Heart right ventricle (tissue), 16 donors: ENCODE measurements around the gene GALNS. TPM values are rescaled to one million over a fixed set of nuclear protein-coding genes. Genes with fewer than 3 reads are reported as not detected.

Experiments used
- ATAC-seq, 8 donors: fragments of 200-7000 bp; cut with Tn5 transposase; one replicate each; pipeline ENCODE4 v1.9.1; 2020; ENCODE audit warnings: mild to moderate bottlenecking in 8 of 8, moderate library complexity in 8 of 8, moderate number of reproducible peaks in 1 of 8
- DNase-seq, 2 donors: peaks; one replicate each; pipeline ENCODE4 v3.0.0-alpha.2; 2020
- H3K27ac ChIP-seq, 10 donors: fragments of 200-600 bp; sonication (generic) in 2 of 10; one replicate each; pipeline versions ENCODE4 v1.5.0 to v1.8.0; 2020 to 2022; ENCODE audit warnings: mild to moderate bottlenecking in 3 of 10
- H3K27me3 ChIP-seq, 7 donors: fragments of 200-600 bp; one replicate each; pipeline ENCODE4 v1.8.0; 2021 to 2022; ENCODE audit warnings: mild to moderate bottlenecking in 2 of 7
- H3K36me3 ChIP-seq, 9 donors: fragments of 200-600 bp; sonication (generic) in 1 of 9; one replicate each; pipeline versions ENCODE4 v1.5.0 to v1.8.0; 2020 to 2022; ENCODE audit warnings: mild to moderate bottlenecking in 2 of 9
- H3K4me1 ChIP-seq, 9 donors: fragments of 200-600 bp; sonication (generic) in 1 of 9; one replicate each; pipeline versions ENCODE4 v1.5.0 to v1.8.0; 2020 to 2022; ENCODE audit warnings: mild to moderate bottlenecking in 4 of 9
- H3K4me3 ChIP-seq, 10 donors: fragments of 200-600 bp; sonication (generic) in 2 of 10; one replicate each; pipeline versions ENCODE4 v1.5.0 to v1.8.0; 2020 to 2022; ENCODE audit warnings: mild to moderate bottlenecking in 7 of 10, moderate library complexity in 2 of 10
- H3K9me3 ChIP-seq, 11 donors: fragments of 200-600 bp in 10 of 11; sonication (generic) in 2 of 11; one replicate each; pipeline versions ENCODE4 v1.5.0 to v1.8.0; 2013 to 2022; ENCODE audit warnings: mild to moderate bottlenecking in 2 of 11, control low read depth in 1 of 11, moderate library complexity in 1 of 11
- CTCF ChIP-seq, 9 donors: fragments of 200-600 bp; sonication (generic) in 2 of 9; IDR thresholded peaks; one replicate each; pipeline versions ENCODE4 v1.5.0 to v1.8.0; 2021 to 2022; ENCODE audit warnings: antibody characterized with exemption in 9 of 9, mild to moderate bottlenecking in 5 of 9, moderate library complexity in 1 of 9
- WGBS, 2 donors: extraction: QIAGEN DNeasy Blood & Tissue Kit; methylation state at CpG; one replicate each; pipeline ENCODE4 v1.1.7; 2013; ENCODE audit warnings: inconsistent platforms in 1 of 2; 5-methylcytosine and 5-hydroxymethylcytosine counted together
- intact Hi-C, 10 donors: fragments of 100-400 bp; cut with DNase I; formaldehyde crosslinking; loops; one replicate each; pipeline versions ENCODE4 v1.11.1 to v1.14.2; 2022
- polyA plus RNA-seq, 2 donors: library from polyadenylated mRNA; stranded (reverse); fragments of 200-250 nt; gene quantifications; one replicate each; pipeline ENCODE4 v1.2.3, GENCODE V29; 2013
- total RNA-seq, 10 donors: library from RNA; stranded (reverse); fragmentation: NEBNext Ultra II Directional in 3 of 10; extraction: Animal tissue kit (Norgen Biotek cat#: 25700) in 3 of 10; gene quantifications; one replicate each; pipeline versions ENCODE4 v1.2.1 to v1.2.4, GENCODE V29; 2021 to 2023
- donor health status: Arrhythmogenic right ventricular cardiomyopathy.
- donor health status: ischemic (EF 13 %, LVEDD 7.1; RV severe dilation, severe dysfunction).
- donor health status: healthy with polysubstance abuse.
- donor health status: DM: no; HTN: yes; CAD: no.
- donor health status: DM: no; HTN: no; CAD: no.
- donor health status: ischemic (EF 25% LVEDD 6.9; RV normal size, moderate dysfunction).
- donor health status: ischemic (EF 25% LVEDD 5.7; RV mildly dilated, moderate dysfunction).
- donor health status: healthy.
- donor health status: DM: yes; HTN: yes; CAD: no.
- donor health status: Ischemic cardiomyopathy.
- donor health status: ischemic (EF 35%, LVEDD 5.7; RV mildly dilated, moderate dysfunction).
- donor health status: nonischemic (EF 11% LVEDD 7.7; RV severe dilation, severe dysfunction).
- donor health status: DM: yes; HTN: yes; CAD: no.
- donor health status: PGD.
- donor health status: ischemic (EF 29% LVEDD 5.4; RV normal size, mild dysfunction).
- donor health status: nonischemic (EF 23%, LVEDD 6.1; RV moderate dilation, normal function).

GALNS gene
- total and polyA plus RNA-seq, 12 donors, result 11.5 to 18.7 (median 13.8) TPM

GRCh38 chr16:88831838-88832237, 24.9 kb downstream of the GALNS start:
- WGBS, 2 donors, result 78 to 85% methylated on average over 12 to 13 of the region's 13 CpGs
- ATAC-seq (no peak), DNase-seq (no peak)
- H3K27me3 ChIP-seq, result no peaks in the 10 kb centered on the region
- H3K4me1 ChIP-seq, result no peaks in the 10 kb centered on the region
- H3K9me3 ChIP-seq, result no peaks in the 10 kb centered on the region
- intact Hi-C loops, result no loop called here
- no peak overlapping the region for H3K27ac ChIP-seq
- no peak overlapping the region for H3K4me3 ChIP-seq
- H3K36me3 ChIP-seq, result peaks cover 0 to 48% (median 0%) of the 10 kb centered on the region in 9 donors
- TF ChIP-seq CTCF (IDR thresholded peaks at IDR 0.05), result no peak

DNA sequence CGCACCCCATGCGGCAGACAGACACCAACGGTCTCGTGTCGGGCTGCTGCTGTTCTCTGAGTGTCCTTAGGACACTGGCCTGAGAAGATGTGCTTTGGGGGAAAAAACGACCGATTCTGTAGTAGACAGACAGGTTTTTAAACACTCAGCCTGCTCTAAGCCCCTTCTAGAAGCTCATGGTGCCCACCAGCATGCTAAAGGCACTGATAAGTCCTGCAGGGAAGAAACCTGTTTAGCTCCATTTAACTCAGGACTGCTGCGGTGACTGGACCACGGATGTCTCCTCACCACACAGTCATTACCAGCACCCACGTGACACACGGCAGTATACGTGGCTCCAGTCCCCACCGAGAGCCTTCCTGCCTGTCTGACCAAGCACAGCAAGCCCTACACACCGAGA, 26.0 kb downstream of the GALNS start:
- Histone ChIP-seq H3K27ac (no peak overlapping the region), H3K27me3 (no peaks in the 10 kb centered on the region), H3K4me1 (no peaks in the 10 kb centered on the region), H3K36me3 (peaks cover 0 to 53% (median 0%) of the 10 kb centered on the region in 9 donors), H3K4me3 (no peak overlapping the region), H3K9me3 (no peaks in the 10 kb centered on the region)
- 91 to 93% methylated on average over 14 of the region's 14 CpGs for WGBS, 2 donors
- intact Hi-C loops, result no loop called here
- no peak for DNase-seq
- TF ChIP-seq CTCF (IDR thresholded peaks at IDR 0.05), result no peak
- ATAC-seq, result no peak

DNA sequence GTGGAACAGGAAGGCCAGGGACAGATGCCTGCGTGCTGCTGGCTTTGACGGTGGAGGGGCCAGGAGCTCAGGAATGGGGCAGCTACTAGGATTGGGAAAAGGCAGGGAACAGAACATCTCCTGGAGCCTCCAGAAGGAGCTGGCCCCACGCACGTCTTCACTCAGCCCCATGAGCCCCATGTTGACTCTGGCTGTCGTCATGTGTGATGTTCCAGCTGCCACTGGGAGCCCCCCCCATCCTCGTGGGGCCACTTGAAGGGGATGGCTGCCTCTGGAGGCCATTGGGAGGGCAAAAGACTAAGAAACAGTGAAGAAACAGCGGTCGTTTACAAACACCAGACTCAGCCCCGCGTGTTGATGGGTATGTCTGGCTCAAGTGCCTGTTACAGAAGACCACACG, 26.5 kb downstream of the GALNS start:
- peaks cover 0 to 50% (median 0%) of the 10 kb centered on the region in 9 donors for H3K36me3 ChIP-seq
- no peak for TF ChIP-seq CTCF (IDR thresholded peaks at IDR 0.05)
- H3K9me3 ChIP-seq, result no peaks in the 10 kb centered on the region
- no peak overlapping the region for H3K4me3 ChIP-seq
- intact Hi-C loops, result no loop called here
- no peaks in the 10 kb centered on the region for H3K27me3 ChIP-seq
- no peak overlapping the region for H3K27ac ChIP-seq
- ATAC-seq (peak in 7 of 8 donors; percentile 10 to 63 (median 36)), DNase-seq (peak; percentile 34 to 57)
- WGBS, 2 donors, result 63% methylated on average over 11 of the region's 11 CpGs
- no peaks in the 10 kb centered on the region for H3K4me1 ChIP-seq

DNA sequence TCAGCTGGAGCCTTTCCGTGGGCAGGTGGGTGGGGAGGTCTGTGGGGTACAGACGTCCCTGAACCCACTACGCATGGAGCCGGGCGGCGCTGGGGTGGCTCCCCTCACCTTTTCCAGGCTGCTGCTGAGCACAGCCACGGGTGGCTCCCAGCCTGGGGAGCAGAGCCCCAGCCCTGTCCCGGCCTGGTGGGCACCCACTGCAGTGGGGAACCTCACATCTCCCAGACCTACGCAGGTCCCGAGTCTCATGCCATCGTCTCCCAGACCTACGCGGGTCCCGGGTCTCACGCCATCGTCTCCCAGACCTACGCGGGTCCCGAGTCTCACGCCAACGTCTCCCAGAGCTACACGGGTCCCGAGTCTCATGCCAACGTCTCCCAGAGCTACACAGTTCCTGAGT, 28.0 kb downstream of the GALNS start:
- Histone ChIP-seq H3K27ac (no peak overlapping the region), H3K36me3 (peaks cover 0 to 51% (median 0%) of the 10 kb centered on the region in 9 donors), H3K27me3 (no peaks in the 10 kb centered on the region), H3K4me3 (no peak overlapping the region), H3K9me3 (no peaks in the 10 kb centered on the region), H3K4me1 (no peaks in the 10 kb centered on the region)
- intact Hi-C loops, result loop anchor here in 1 of 10 donors (5.0 kb wide), 1 partner anchor 919 kb away; no protein-coding TSS in a partner anchor
- no peak for DNase-seq
- no peak for TF ChIP-seq CTCF (IDR thresholded peaks at IDR 0.05)
- ATAC-seq, result no peak
- 92% methylated on average over 24 of the region's 24 CpGs for WGBS, 2 donors
